IPS-15b (cell line): ENCODE measurements around the gene KIF18B.
"Not testable (repeated sequence)": the region's sequence is repeated elsewhere in the genome, so short reads cannot be mapped to it uniquely, and the experiment has no call there.

ENCODE experiments used
- H3K27me3 ChIP-seq: one replicate; pipeline ENCODE4 v1.6.1; 2013; ENCODE audit warnings: low read length; ENCODE audit not compliant: control insufficient read depth, insufficient read depth
- H3K36me3 ChIP-seq: one replicate; pipeline ENCODE4 v1.6.1; 2013; ENCODE audit warnings: low read length; ENCODE audit not compliant: control insufficient read depth, insufficient read depth
- H3K4me1 ChIP-seq: one replicate; pipeline ENCODE4 v1.6.1; 2013; ENCODE audit warnings: mild to moderate bottlenecking, low read length; ENCODE audit not compliant: control insufficient read depth, insufficient read depth
- H3K4me3 ChIP-seq: one replicate; pipeline ENCODE4 v1.5.1; 2013; ENCODE audit warnings: low read depth, low read length
- H3K9ac ChIP-seq: one replicate; pipeline ENCODE4 v1.6.1; 2013; ENCODE audit warnings: low read depth, mild to moderate bottlenecking, low read length
- H3K9me3 ChIP-seq: one replicate; pipeline ENCODE4 v1.6.1; 2013; ENCODE audit warnings: mild to moderate bottlenecking, low read length; ENCODE audit not compliant: control insufficient read depth, insufficient read depth

Gene KIF18B

DNA sequence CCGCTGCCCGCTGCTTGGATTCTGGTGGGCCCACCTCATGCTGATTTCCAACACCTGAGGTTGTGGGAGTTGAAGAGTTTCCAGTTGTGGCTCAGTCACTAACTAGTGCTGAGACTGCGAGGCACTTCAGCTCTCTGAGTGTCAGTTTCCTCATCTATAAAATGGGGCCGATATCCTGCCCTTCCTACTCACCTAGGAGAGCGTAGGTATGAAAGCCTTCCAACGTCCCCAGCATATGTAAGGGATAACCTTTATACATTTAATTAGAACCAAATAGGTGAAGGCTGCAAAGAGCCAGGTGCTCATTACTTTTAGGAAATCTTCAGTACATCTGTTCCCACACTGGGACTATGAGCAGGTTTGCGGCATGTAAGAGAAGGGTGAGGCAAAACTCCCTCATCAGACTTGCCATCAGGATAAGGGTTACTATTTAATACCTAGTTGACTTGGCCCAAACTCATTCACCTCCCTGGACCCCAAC is 782 bp upstream of the KIF18B start:
- Histone ChIP-seq H3K27me3 (no peaks in the 10 kb centered on the region), H3K36me3 (peaks cover 3% of the 10 kb centered on the region), H3K4me3 (peak overlapping the region; percentile 98), H3K4me1 (peaks cover 4% of the 10 kb centered on the region), H3K9ac (no peak overlapping the region), H3K9me3 (no peaks in the 10 kb centered on the region)

DNA sequence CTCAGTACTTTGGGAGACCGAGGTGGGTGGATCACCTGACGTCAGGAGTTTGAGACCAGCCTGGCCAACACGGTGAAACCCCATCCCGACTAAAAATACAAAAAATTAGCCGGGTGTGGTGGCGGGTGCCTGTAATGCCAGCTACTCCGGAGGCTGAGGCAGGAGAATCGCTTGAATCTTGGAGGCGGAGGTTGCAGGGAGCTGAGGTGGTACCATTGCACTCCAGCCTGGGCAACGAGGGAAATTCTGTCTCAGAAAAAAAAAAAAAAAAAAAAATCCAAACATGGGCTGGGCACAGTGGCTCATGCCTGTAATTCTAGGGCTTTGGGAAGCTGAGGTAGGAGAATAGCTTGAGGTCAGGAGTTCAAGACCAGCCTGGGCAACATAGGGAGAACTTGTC is 1.9 kb downstream of the KIF18B start:
- not testable (repeated sequence) for H3K36me3 ChIP-seq, H3K9me3 ChIP-seq, H3K4me3 ChIP-seq, H3K4me1 ChIP-seq, H3K9ac ChIP-seq, H3K27me3 ChIP-seq

DNA sequence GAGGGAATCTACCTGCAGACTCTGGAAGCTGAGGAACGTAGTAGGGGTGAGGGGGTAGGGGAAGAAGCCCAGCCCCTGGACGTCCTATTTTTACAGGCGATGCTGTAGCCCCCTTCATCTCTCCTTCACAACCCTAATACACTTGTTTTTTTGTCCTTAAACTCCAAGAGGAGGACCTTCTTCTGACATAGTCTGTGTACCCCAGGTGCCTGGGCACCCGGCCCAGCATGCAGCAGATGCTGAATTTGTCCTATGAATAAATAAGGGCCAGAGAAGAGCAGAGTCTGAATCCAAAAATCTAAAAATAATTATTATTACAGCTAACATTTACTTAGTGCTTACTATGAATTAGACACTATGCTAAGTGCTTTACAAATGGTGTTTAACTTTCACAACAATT is 5.1 kb downstream of the KIF18B start:
- peaks cover 4% of the 10 kb centered on the region for H3K4me1 ChIP-seq

DNA sequence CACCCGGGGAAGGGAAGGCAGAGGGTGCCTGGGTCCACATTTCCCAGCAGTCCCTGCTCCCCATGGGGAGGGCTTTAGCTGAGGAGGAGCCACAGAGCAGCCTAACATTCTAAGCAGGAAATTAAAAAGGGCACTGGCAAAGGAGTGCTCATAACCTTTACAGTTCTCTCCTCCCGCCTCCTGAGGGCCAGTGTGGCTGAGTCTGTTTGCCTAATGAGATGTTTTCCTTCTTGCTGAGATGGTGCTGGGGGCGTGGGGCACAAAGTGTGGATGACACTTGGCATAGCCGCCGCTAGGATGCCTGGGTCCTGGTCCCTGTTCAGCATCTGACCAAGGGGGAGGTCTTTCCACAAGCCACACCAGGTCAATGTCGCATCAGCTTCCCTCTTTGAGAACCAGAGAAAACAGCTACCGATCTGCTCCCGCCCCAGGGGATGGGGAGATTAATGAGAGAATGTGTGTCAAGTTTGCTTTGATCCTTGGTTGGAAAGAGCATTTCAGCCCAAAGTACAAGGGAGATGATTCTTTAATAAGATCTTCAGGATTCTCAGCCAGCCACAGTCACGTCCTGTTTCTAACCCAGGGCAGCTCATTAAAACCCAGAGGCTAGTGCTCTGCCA is 5.8 kb downstream of the KIF18B start:
- Histone ChIP-seq H3K4me3 (no peak overlapping the region), H3K9me3 (no peaks in the 10 kb centered on the region), H3K4me1 (peaks cover 4% of the 10 kb centered on the region), H3K36me3 (peaks cover 7% of the 10 kb centered on the region), H3K27me3 (no peaks in the 10 kb centered on the region), H3K9ac (no peak overlapping the region)

More for the DNA sequence above, 5.1 kb downstream of the KIF18B start:
- Histone ChIP-seq H3K36me3 (peaks cover 7% of the 10 kb centered on the region), H3K4me3 (no peak overlapping the region), H3K27me3 (no peaks in the 10 kb centered on the region), H3K9me3 (no peaks in the 10 kb centered on the region), H3K9ac (no peak overlapping the region)

DNA sequence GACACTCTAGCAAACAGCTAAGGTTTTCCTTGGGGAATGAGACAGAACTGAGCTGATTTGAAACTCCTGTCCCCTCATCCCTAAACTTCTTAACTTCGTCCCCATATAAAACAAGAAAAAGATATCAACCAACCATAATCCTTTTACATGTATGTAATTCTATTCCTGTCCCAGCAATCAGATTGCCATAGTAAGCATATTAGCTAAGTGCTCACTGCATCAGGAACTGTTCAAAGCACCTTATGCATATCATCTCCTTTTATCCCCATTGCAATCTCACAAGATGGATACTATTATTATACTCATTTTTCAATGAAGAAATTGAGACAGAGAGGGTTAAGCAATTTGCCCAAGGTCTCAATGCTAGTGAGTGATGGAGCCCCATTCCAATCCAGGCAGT is 6.8 kb downstream of the KIF18B start:
- Histone ChIP-seq H3K27me3 (no peaks in the 10 kb centered on the region), H3K9me3 (no peaks in the 10 kb centered on the region), H3K4me3 (no peak overlapping the region), H3K9ac (no peak overlapping the region), H3K36me3 (peaks cover 13% of the 10 kb centered on the region), H3K4me1 (no peaks in the 10 kb centered on the region)

DNA sequence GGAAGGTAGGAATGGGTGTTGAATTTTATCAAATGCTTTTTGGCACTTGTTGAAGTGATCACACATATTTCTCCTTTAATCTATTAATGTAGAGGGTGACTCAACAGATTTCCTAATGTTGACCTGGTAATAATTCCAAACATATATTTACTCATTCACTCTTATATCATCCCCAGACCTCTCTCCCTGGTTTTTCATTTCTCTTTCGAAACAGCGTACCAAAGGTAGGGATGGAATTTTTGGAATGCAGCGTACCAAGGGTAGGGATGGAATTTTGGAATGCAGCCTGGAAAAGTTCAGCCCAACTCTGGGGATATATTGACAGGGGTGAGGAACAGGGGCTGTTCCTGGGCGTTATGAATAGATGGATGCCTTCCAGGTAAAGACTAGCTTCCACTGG is 7.3 kb downstream of the KIF18B start:
- Histone ChIP-seq H3K4me1 (no peaks in the 10 kb centered on the region), H3K36me3 (peaks cover 17% of the 10 kb centered on the region), H3K9me3 (no peaks in the 10 kb centered on the region), H3K9ac (no peak overlapping the region), H3K27me3 (no peaks in the 10 kb centered on the region), H3K4me3 (no peak overlapping the region)

DNA sequence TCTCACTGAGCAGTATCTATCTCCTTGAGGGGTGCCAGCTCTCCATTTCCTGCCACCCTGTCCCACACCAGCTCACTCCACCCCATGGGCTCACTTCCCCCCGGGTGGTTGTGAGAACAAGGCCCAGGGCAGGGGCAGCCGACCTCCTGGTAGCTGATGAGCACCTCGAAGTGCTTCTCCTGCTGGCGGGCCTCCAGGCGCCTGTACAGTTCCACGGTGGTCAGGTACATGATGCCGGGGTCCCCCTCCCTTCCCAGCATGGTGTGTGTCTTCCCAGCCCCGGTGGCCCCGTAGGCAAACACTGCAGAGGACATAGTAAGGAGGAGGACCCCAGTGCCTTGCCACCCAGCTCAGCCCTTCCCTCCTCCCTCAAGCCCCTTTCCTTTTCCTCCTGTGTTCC is 12.5 kb downstream of the KIF18B start:
- Histone ChIP-seq H3K4me1 (no peaks in the 10 kb centered on the region), H3K9ac (no peak overlapping the region), H3K36me3 (peaks cover 55% of the 10 kb centered on the region), H3K4me3 (no peak overlapping the region), H3K9me3 (no peaks in the 10 kb centered on the region), H3K27me3 (no peaks in the 10 kb centered on the region)

DNA sequence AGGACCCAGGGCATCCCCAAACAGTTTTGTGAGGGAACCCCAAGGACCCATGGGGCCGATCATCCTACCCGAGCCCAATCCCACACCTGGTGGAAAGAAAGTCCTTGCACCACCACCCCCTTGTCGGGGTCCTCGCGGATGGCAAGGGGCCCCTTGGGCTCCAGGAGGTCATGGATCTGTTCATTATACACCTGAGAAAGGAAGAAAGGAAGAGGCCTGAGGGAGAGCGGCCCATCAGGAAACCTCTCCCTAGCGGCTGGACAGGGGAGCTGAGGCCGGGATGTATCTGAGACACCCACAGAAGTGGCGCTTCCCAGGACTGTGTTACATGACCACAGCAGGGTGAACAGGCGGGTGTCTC is 12.8 kb downstream of the KIF18B start:
- Histone ChIP-seq H3K9me3 (no peaks in the 10 kb centered on the region), H3K4me3 (no peak overlapping the region), H3K4me1 (no peaks in the 10 kb centered on the region), H3K9ac (no peak overlapping the region), H3K27me3 (no peaks in the 10 kb centered on the region), H3K36me3 (peaks cover 55% of the 10 kb centered on the region)

DNA sequence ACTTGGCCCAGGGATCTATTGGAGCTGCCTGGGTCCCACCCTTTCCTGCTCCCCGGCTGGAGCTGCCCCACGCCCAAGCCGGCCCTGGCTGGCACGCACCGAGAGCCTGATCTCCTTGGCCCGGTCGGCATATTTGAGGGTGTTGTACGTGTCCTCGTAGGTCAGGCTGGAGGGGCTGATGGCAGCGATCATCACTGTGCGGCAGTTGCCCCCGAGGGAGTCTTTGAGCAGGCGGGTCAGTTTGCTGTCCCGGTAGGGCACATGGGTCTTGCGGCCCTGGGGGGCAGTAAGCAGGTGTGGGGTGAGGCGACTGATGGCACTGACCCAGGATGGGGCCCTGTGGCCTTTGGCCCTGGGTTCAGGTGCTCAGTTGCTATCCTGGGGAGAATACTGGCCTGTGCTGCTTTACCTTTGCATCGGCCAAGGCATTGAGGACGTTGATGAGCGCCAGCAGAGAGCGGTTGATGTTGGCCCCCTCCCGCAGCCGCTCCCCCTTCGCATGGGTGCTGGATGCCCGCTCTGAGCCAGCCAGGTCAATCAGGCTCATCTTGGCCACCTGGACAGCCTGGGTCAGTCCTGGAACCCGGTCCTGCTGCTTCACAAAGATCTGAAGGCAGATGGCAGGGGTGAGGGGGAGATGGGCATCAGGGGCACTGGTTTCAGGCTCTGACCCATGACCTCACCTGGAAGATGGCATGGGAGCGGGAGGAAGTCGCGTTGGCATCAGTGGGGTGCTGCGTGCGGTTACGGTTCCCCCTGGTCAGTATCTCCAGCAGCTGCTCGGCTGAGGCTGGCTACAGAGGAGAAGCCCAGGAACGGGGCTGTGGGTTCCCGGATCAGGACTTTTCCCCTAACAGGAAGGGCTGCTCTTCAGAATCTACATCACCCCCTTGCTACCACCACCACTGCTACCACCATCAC is 13.5 kb downstream of the KIF18B start:
- Histone ChIP-seq H3K9ac (no peak overlapping the region), H3K9me3 (no peaks in the 10 kb centered on the region), H3K36me3 (peaks cover 62% of the 10 kb centered on the region), H3K4me1 (no peaks in the 10 kb centered on the region), H3K27me3 (no peaks in the 10 kb centered on the region), H3K4me3 (no peak overlapping the region)

DNA sequence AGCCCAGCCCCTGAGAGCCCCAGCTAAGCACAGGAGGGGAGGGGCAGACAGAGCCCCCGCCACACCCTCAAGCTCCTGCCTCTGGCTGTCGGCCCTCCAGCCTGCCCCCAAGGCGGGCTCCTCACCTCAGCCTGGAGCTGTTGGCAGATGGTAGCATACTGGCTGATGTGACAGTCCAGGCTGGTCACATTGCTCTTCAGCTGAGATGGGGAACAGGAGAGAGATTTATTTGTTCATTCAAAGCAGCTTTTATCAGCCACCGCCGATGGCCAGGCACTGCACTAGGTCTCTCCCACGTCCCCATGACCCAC is 14.8 kb downstream of the KIF18B start:
- H3K4me3 ChIP-seq, result no peak overlapping the region
- H3K36me3 ChIP-seq, result peaks cover 75% of the 10 kb centered on the region
- H3K9me3 ChIP-seq, result no peaks in the 10 kb centered on the region
- H3K9ac ChIP-seq, result no peak overlapping the region
- H3K4me1 ChIP-seq, result no peaks in the 10 kb centered on the region
- no peaks in the 10 kb centered on the region for H3K27me3 ChIP-seq

DNA sequence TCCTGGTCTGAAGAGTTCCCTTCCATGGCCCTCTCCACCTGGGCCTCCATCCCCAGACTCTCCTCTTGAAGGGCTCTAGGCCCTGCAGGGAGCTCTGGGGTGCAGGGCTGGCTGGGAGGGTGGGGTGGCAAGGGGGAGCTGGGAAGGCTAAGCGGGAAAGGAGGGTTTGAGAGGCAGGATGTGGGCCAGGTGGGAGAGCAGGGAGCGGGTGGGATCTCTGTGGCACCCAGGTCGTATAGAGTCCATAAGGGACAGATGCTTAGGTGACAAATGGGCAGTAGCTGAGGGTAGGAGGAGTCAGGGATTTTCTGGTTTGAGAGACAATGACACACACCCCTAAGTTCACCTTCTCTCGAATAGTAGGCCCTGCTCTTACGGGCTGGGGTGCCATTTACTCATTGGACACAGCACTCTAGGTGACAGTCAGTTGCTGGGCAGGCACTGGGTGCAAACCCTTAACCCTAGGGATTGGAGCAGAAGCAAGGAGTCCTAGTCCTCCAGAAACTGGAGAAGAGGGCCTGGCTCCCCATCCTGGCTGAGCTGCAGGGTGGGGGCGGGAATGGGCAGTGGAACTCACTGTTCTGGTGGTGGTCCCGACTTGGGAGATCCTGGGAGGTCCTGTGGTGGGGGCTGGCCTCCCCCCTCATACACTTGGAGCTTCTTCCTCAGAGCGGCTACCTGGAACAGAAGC is 15.3 kb downstream of the KIF18B start:
- H3K4me3 ChIP-seq, result no peak overlapping the region
- H3K9ac ChIP-seq, result no peak overlapping the region
- H3K4me1 ChIP-seq, result no peaks in the 10 kb centered on the region
- no peaks in the 10 kb centered on the region for H3K27me3 ChIP-seq
- H3K9me3 ChIP-seq, result no peaks in the 10 kb centered on the region
- H3K36me3 ChIP-seq, result peaks cover 76% of the 10 kb centered on the region

DNA sequence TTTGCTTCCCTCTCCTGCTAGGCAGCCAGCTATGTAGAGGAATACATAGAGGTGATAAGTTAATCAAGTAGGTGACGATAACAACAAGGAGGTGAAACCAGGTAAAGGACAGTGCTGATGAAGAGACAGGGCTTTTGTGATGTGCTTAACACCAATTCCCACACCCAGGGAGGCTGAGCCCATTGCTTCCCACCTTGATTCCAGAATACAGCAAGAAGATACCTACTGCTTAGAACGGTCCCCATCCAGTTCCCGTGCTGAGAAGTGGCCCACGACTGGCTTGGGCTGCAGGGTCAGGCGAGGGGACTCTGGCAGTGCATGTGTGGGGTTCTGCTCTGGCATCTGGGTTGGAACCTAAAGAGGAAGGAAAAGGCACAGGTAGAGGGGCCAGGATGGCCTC is 16.2 kb downstream of the KIF18B start:
- Histone ChIP-seq H3K36me3 (peaks cover 81% of the 10 kb centered on the region), H3K27me3 (no peaks in the 10 kb centered on the region), H3K4me1 (no peaks in the 10 kb centered on the region), H3K9me3 (no peaks in the 10 kb centered on the region), H3K4me3 (no peak overlapping the region), H3K9ac (no peak overlapping the region)
